ENCODE measurements around the gene RNF43.

Gene RNF43

DNA sequence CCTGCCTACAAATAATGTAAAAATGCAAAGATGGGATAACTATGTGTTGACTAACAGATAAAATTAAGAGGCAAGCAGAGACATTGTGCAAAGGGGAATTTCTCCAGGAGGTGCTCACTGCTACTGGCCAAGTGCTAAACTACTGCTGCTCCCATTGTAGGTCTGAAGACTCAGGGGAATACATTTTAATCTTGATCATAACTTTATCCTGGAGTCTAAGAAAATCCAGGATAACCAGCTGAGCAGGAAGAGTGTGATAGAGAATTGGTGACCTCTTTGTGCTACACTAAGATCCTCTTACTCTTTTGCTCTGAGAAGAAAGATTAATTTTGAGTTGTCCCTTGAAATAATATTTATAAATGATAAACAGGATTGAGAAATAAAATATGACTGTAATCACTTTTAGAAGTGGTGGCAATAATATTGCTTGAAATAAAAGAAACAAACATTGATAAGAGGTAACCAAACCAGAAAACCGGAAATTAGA is 5.9 kb downstream of the RNF43 start:
- no peak for DNase-seq (ENCODE audit: low read depth)
- H3K4me3 ChIP-seq (ENCODE audit: control insufficient read depth, low read depth, low read length), result no peak overlapping the region
- TF ChIP-seq CTCF (IDR thresholded peaks at IDR 0.05; ENCODE audit: control insufficient read depth, insufficient read depth, low read depth, low read length, missing control alignments), result no peak

DNA sequence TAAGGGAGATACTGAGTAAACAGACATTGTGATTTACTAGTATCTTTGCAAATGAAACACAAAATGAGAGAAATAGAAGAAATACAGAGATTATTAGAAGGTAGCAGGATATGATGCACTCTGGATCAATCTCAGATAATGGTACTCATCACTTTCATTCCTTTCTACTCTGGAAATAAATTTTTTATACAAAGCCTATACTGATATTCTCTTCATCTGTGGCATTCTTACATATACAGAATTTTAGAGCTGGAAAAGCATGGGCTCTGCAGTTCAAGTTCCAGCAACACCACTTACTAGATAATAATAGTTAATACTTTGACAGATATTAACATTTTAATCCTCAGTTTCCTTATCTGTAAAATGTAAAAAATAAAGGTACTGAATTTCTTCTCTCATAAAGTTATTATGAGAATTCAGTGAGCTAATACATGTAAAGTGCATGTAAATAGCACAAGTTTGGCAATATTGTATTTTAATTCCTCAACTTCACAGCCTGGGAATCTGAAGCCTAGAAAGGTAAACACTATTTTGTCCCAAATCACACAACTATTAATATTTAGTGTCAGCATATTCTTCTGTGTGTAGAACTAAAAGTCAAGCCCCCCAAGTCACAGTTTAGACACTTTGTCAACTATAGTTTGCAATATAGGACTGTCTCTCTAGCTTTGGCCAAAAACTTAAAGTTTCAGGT is 6.5 kb downstream of the RNF43 start:
- no peak overlapping the region for H3K4me3 ChIP-seq (ENCODE audit: control insufficient read depth, low read depth, low read length)
- DNase-seq (ENCODE audit: low read depth), result no peak
- TF ChIP-seq CTCF (IDR thresholded peaks at IDR 0.05; ENCODE audit: control insufficient read depth, insufficient read depth, low read depth, low read length, missing control alignments), result no peak

DNA sequence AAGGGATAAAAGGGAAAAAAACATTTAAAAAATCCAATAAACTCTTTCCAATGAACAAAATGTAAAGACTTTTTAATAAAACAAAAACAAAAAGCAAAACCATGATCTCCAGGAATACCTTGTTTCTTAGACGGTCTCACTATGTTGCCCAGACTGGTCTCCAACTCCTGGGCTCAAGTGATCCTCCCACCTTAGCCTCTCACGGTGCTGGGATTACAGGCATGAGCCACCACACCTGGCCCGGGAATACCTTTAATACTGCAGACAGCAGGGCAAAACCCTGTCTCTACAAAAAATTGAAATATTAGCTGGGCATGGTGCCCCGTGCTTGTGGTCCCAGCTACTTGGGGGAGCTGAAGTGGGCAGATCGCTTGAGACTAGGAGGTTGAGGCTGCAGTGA is 7.9 kb downstream of the RNF43 start:
- no peak for DNase-seq (ENCODE audit: low read depth)
- H3K4me3 ChIP-seq (ENCODE audit: control insufficient read depth, low read depth, low read length), result no peak overlapping the region
- no peak for TF ChIP-seq CTCF (IDR thresholded peaks at IDR 0.05; ENCODE audit: control insufficient read depth, insufficient read depth, low read depth, low read length, missing control alignments)

GRCh38 chr17:58403311-58403710 is 14.0 kb downstream of the RNF43 start:
- DNase-seq (ENCODE audit: low read depth), result no peak
- H3K4me3 ChIP-seq (ENCODE audit: control insufficient read depth, low read depth, low read length), result no peak overlapping the region
- TF ChIP-seq CTCF (IDR thresholded peaks at IDR 0.05; ENCODE audit: control insufficient read depth, insufficient read depth, low read depth, low read length, missing control alignments), result no peak

DNA sequence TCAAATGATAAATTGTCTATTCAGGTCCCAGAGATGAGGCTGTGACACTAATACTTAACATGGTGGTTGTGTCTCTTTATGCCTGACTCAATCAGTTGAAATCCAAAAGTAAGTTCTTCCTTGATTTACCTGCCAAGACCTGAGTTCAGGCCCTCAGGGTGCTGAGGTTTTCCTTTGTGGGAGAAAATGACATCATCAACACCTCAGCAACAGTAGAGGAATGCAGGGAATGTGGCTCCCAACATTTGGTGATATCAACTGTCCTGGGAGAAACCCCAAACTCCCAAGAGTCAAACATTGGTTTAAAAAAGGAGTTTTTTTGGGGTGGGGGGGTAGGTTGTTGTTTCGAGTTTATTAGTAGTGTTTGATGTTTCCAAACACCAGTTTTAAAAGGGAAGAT is 14.7 kb downstream of the RNF43 start:
- no peak for DNase-seq (ENCODE audit: low read depth)
- no peak for TF ChIP-seq CTCF (IDR thresholded peaks at IDR 0.05; ENCODE audit: control insufficient read depth, insufficient read depth, low read depth, low read length, missing control alignments)
- no peak overlapping the region for H3K4me3 ChIP-seq (ENCODE audit: control insufficient read depth, low read depth, low read length)

- no peak for TF ChIP-seq CTCF (IDR thresholded peaks at IDR 0.05; ENCODE audit: control insufficient read depth, insufficient read depth, low read depth, low read length, missing control alignments)
- no peak overlapping the region for H3K4me3 ChIP-seq (ENCODE audit: control insufficient read depth, low read depth, low read length)
- no peak for DNase-seq (ENCODE audit: low read depth)
Observed at GRCh38 chr17:58402047-58402446, 15.3 kb downstream of the RNF43 start.
